PC-3 (cell line): ENCODE measurements around the gene OR6M1.

Experiments used
- CTCF ChIP-seq: fragments of 300-600 bp; sonication (generic); conservative IDR thresholded peaks from 2 replicates; pipeline ENCODE4 v1.5.1; 2017; ENCODE audit warnings: antibody characterized with exemption, low read depth, mild to moderate bottlenecking, low read length
- EZH2 ChIP-seq: fragments of 300-600 bp; sonication (generic); IDR thresholded peaks from one replicate; pipeline ENCODE4 v1.6.1; 2017; ENCODE audit warnings: antibody characterized with exemption, mild to moderate bottlenecking, low read length; ENCODE audit not compliant: unreplicated experiment
- EZH2phosphoT487 ChIP-seq: fragments of 300-600 bp; sonication (generic); IDR thresholded peaks from 2 replicates; pipeline ENCODE4 v1.6.1; 2018; ENCODE audit warnings: mild to moderate bottlenecking, antibody characterized with exemption, low read length, borderline replicate concordance

- TF ChIP-seq EZH2 (no peak), CTCF (no peak), EZH2phosphoT487 (no peak)
Observed at GRCh38 chr11:123797114-123797513, 9.0 kb downstream of the OR6M1 start.
